ENCODE measurements around the gene IL1RAPL1.
"Not testable (repeated sequence)": the region's sequence is repeated elsewhere in the genome, so short reads cannot be mapped to it uniquely, and the experiment has no call there.

Gene IL1RAPL1

GRCh38 chrX:29122817-29123216, 535.6 kb downstream of the IL1RAPL1 start:
- not testable (repeated sequence) for DNase-seq (ENCODE audit: low spot score)

- no peak for DNase-seq (ENCODE audit: low spot score)
Measured at GRCh38 chrX:29130905-29131304, 543.7 kb downstream of the IL1RAPL1 start.

- DNase-seq (ENCODE audit: low spot score), result no peak
Measured at GRCh38 chrX:29136904-29137303, 549.7 kb downstream of the IL1RAPL1 start.

GRCh38 chrX:29138003-29138402, 550.8 kb downstream of the IL1RAPL1 start:
- DNase-seq (ENCODE audit: low spot score), result no peak

GRCh38 chrX:29143356-29143755, 556.1 kb downstream of the IL1RAPL1 start:
- no peak for DNase-seq (ENCODE audit: low spot score)

- DNase-seq (ENCODE audit: low spot score), result no peak
Measured at GRCh38 chrX:29143756-29144155, 556.5 kb downstream of the IL1RAPL1 start.

- DNase-seq (ENCODE audit: low spot score), result no peak
Measured at GRCh38 chrX:29145316-29145715, 558.1 kb downstream of the IL1RAPL1 start.

GRCh38 chrX:29148511-29148910, 561.3 kb downstream of the IL1RAPL1 start:
- no peak for DNase-seq (ENCODE audit: low spot score)

GRCh38 chrX:29155286-29155685, 568.0 kb downstream of the IL1RAPL1 start:
- no peak for DNase-seq (ENCODE audit: low spot score)

- DNase-seq (ENCODE audit: low spot score), result no peak
Measured at GRCh38 chrX:29172880-29173279, 585.6 kb downstream of the IL1RAPL1 start.

- DNase-seq (ENCODE audit: low spot score), result no peak
Measured at GRCh38 chrX:29187264-29187663, 600.0 kb downstream of the IL1RAPL1 start.

GRCh38 chrX:29196501-29196900, 609.3 kb downstream of the IL1RAPL1 start:
- no peak for DNase-seq (ENCODE audit: low spot score)

GRCh38 chrX:29215251-29215650, 628.0 kb downstream of the IL1RAPL1 start:
- DNase-seq (ENCODE audit: low spot score), result no peak

GRCh38 chrX:29225670-29226069, 638.4 kb downstream of the IL1RAPL1 start:
- no peak for DNase-seq (ENCODE audit: low spot score)

- no peak for DNase-seq (ENCODE audit: low spot score)
Measured at GRCh38 chrX:29229802-29230201, 642.6 kb downstream of the IL1RAPL1 start.

- DNase-seq (ENCODE audit: low spot score), result no peak
Measured at GRCh38 chrX:29231800-29232199, 644.6 kb downstream of the IL1RAPL1 start.

GRCh38 chrX:29233592-29234183, 646.4 kb downstream of the IL1RAPL1 start:
- DNase-seq (ENCODE audit: low spot score), result no peak

GRCh38 chrX:29237972-29238371, 650.7 kb downstream of the IL1RAPL1 start:
- no peak for DNase-seq (ENCODE audit: low spot score)

- no peak for DNase-seq (ENCODE audit: low spot score)
Measured at GRCh38 chrX:29241809-29242208, 654.6 kb downstream of the IL1RAPL1 start.

GRCh38 chrX:29242856-29243255, 655.6 kb downstream of the IL1RAPL1 start:
- no peak for DNase-seq (ENCODE audit: low spot score)

GRCh38 chrX:29243942-29244341, 656.7 kb downstream of the IL1RAPL1 start:
- no peak for DNase-seq (ENCODE audit: low spot score)

GRCh38 chrX:29254515-29254914, 667.3 kb downstream of the IL1RAPL1 start:
- DNase-seq (ENCODE audit: low spot score), result no peak

- DNase-seq (ENCODE audit: low spot score), result no peak
Measured at GRCh38 chrX:29257521-29257920, 670.3 kb downstream of the IL1RAPL1 start.

- DNase-seq (ENCODE audit: low spot score), result no peak
Measured at GRCh38 chrX:29269390-29269789, 682.1 kb downstream of the IL1RAPL1 start.

- DNase-seq (ENCODE audit: low spot score), result no peak
Measured at GRCh38 chrX:29274517-29274916, 687.3 kb downstream of the IL1RAPL1 start.

All from CD4-positive, alpha-beta T cell treated with Interleukin-15 for 4 hours (primary cell).